ENCODE results near the gene CCL8. TPM values are rescaled to one million over a fixed set of nuclear protein-coding genes. Genes with fewer than 3 reads are reported as not detected.

The CCL8 gene
- total and polyA plus RNA-seq, 10 of the 15 experiments (the other 5 are each of a cell fraction or from before 2014, with no cell fraction given), result not detected

DNA sequence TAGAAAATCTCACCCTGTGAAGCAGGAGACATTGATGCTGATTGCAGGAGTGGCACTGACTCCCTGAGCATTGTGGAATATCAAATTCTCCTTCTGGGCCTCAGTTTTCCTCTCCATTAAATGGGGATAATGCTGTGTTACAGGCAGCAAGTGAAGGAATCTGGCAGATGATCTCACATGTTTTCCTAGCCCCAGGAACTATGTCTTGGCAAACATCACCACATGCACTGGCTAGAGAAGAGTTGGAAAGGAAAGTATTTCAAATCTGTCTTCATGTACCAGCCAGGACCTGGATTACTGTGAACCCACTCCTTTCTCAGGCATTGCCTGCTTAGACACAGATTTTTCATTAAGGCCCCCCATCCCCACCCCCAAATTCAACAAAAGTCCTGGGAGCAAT is 13.6 kb upstream of the CCL8 start:
- H3K4me3 ChIP-seq, result no peak overlapping the region
- in situ Hi-C loops (cut with MboI) (no loop called here), intact Hi-C loops (cut with micrococcal nuclease; ENCODE audit: unreplicated experiment) (no loop called here)
- H2AFZ ChIP-seq (ENCODE audit: control insufficient read depth, low read depth, low read length), result no peak overlapping the region
- no peaks in the 10 kb centered on the region for H4K20me1 ChIP-seq (ENCODE audit: control insufficient read depth, insufficient read depth)
- ATAC-seq (no peak), FAIRE-seq (no peak), DNase-seq (ENCODE audit: low read depth, low spot score) (no peak)
- H3K27me3 ChIP-seq (replicated peaks in 1 of 2; ENCODE audit: control insufficient read depth in 2 of 2, insufficient read depth in 2 of 2, low read length in 1 of 2), result peaks cover 0 to 4% of the 10 kb centered on the region in 2 experiments; a peak in 3 of 4 replicates
- no peak overlapping the region for H3K27ac ChIP-seq (ENCODE audit: control insufficient read depth, insufficient read depth)
- no peaks in the 10 kb centered on the region; the same call in 1 of the 2 replicates for H3K4me1 ChIP-seq (ENCODE audit: control insufficient read depth, insufficient read depth, low read length)
- H3K9ac ChIP-seq (ENCODE audit: control insufficient read depth, insufficient read depth, low read length), result no peak overlapping the region
- no peak overlapping the region for H3K4me2 ChIP-seq (ENCODE audit: control insufficient read depth, insufficient read depth)
- no TSS peak for BruUV-seq (replicated peaks)
- ChIA-PET RAD21 (ENCODE audit: unreplicated experiment) (no interaction called here), POLR2A (no interaction called here), CTCF (interaction anchor here (0.8 to 1.6 kb wide), 4 partner anchors 56 to 105 kb away, joined by 5 to 6 read pairs (median 5); no protein-coding TSS in a partner anchor), SMC1A (ENCODE audit: uncharacterized antibody, unreplicated experiment) (interaction anchor here (1.2 kb wide), 1 partner anchor 105 kb away, joined by 4 read pairs; no protein-coding TSS in a partner anchor)
- H3K36me3 ChIP-seq (ENCODE audit: control insufficient read depth in 2 of 2, insufficient read depth in 2 of 2, low read length in 1 of 2), result no peaks in the 10 kb centered on the region
- H3K79me2 ChIP-seq (ENCODE audit: control insufficient read depth, insufficient read depth, low read length), result no peaks in the 10 kb centered on the region
- no peaks in the 10 kb centered on the region for H3K9me3 ChIP-seq (replicated peaks; ENCODE audit: control insufficient read depth, insufficient read depth, low read length)
- no peak for TF ChIP-seq GABPA (IDR thresholded peaks at IDR 0.05; ENCODE audit: low read depth)
- TF ChIP-seq SMAD5 (IDR thresholded peaks at IDR 0.05; ENCODE audit: low read depth), result no peak
- TF ChIP-seq MXI1 (IDR thresholded peaks at IDR 0.05; ENCODE audit: low read depth, low read length), result no peak
- TF ChIP-seq NR2F1 (conservative IDR thresholded peaks at IDR 0.05), result no peak
- no peak for TF ChIP-seq SUPT20H (IDR thresholded peaks at IDR 0.05; ENCODE audit: borderline replicate concordance, control insufficient read depth, low read depth, low read length)
- TF ChIP-seq WRNIP1 (IDR thresholded peaks at IDR 0.05; ENCODE audit: borderline replicate concordance, low read depth, low read length), result no peak
- TF ChIP-seq ESRRA (IDR thresholded peaks at IDR 0.05; ENCODE audit: low read length), result no peak
- TF ChIP-seq GATAD2B (conservative IDR thresholded peaks at IDR 0.05; ENCODE audit: low read depth), result no peak
- no peak for TF ChIP-seq ETV6 (conservative IDR thresholded peaks at IDR 0.05 in 1 of 2, IDR thresholded peaks at IDR 0.05 in 1 of 2; ENCODE audit: borderline replicate concordance in 1 of 2, low read depth in 1 of 2)
- TF ChIP-seq, protein P1, sequence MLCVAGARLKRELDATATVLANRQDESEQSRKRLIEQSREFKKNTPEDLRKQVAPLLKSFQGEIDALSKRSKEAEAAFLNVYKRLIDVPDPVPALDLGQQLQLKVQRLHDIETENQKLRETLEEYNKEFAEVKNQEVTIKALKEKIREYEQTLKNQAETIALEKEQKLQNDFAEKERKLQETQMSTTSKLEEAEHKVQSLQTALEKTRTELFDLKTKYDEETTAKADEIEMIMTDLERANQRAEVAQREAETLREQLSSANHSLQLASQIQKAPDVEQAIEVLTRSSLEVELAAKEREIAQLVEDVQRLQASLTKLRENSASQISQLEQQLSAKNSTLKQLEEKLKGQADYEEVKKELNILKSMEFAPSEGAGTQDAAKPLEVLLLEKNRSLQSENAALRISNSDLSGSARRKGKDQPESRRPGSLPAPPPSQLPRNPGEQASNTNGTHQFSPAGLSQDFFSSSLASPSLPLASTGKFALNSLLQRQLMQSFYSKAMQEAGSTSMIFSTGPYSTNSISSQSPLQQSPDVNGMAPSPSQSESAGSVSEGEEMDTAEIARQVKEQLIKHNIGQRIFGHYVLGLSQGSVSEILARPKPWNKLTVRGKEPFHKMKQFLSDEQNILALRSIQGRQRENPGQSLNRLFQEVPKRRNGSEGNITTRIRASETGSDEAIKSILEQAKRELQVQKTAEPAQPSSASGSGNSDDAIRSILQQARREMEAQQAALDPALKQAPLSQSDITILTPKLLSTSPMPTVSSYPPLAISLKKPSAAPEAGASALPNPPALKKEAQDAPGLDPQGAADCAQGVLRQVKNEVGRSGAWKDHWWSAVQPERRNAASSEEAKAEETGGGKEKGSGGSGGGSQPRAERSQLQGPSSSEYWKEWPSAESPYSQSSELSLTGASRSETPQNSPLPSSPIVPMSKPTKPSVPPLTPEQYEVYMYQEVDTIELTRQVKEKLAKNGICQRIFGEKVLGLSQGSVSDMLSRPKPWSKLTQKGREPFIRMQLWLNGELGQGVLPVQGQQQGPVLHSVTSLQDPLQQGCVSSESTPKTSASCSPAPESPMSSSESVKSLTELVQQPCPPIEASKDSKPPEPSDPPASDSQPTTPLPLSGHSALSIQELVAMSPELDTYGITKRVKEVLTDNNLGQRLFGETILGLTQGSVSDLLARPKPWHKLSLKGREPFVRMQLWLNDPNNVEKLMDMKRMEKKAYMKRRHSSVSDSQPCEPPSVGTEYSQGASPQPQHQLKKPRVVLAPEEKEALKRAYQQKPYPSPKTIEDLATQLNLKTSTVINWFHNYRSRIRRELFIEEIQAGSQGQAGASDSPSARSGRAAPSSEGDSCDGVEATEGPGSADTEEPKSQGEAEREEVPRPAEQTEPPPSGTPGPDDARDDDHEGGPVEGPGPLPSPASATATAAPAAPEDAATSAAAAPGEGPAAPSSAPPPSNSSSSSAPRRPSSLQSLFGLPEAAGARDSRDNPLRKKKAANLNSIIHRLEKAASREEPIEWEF (IDR thresholded peaks at IDR 0.05; ENCODE audit: insufficient replicate concordance, low read depth, low read length), result no peak
- no peak for TF ChIP-seq MTA3 (IDR thresholded peaks at IDR 0.05; ENCODE audit: borderline replicate concordance, low read length)
- TF ChIP-seq BRCA1 (IDR thresholded peaks at IDR 0.05; ENCODE audit: low read depth, low read length), result no peak
- no peak for TF ChIP-seq REST (IDR thresholded peaks at IDR 0.05; ENCODE audit: low read depth, low read length)
- no peak for TF ChIP-seq RAD51 (IDR thresholded peaks at IDR 0.05)
- no peak for TF ChIP-seq KDM1A (IDR thresholded peaks at IDR 0.05; ENCODE audit: borderline replicate concordance)
